ENCODE data around the gene FOXJ1.

Gene FOXJ1

GRCh38 chr17:76139801-76140660, 1.0 kb downstream of the FOXJ1 start:
- DNase-seq, result no peak

GRCh38 chr17:76138896-76139752, 1.9 kb downstream of the FOXJ1 start:
- DNase-seq, result no peak

GRCh38 chr17:76138234-76138895, 2.7 kb downstream of the FOXJ1 start:
- peak; percentile 16 for DNase-seq

- DNase-seq, result no peak
These were observed 3.5 kb downstream of the FOXJ1 start for GRCh38 chr17:76137351-76138233.

GRCh38 chr17:76137001-76137350, 4.1 kb downstream of the FOXJ1 start:
- no peak for DNase-seq

GRCh38 chr17:76136276-76137000, 4.6 kb downstream of the FOXJ1 start:
- DNase-seq, result no peak

GRCh38 chr17:76135810-76136188, 5.2 kb downstream of the FOXJ1 start:
- DNase-seq, result no peak

- DNase-seq, result no peak
These were observed 5.9 kb downstream of the FOXJ1 start for GRCh38 chr17:76134911-76135809.

- DNase-seq, result no peak
These were observed 8.3 kb downstream of the FOXJ1 start for GRCh38 chr17:76132574-76133338.

GRCh38 chr17:76131692-76132573, 9.1 kb downstream of the FOXJ1 start:
- DNase-seq, result no peak

- DNase-seq, result no peak
These were observed 9.9 kb downstream of the FOXJ1 start for GRCh38 chr17:76131051-76131691.

GRCh38 chr17:76130473-76130872, 10.6 kb downstream of the FOXJ1 start:
- no peak for DNase-seq

- DNase-seq, result no peak
These were observed 15.1 kb downstream of the FOXJ1 start for GRCh38 chr17:76125922-76126321.

GRCh38 chr17:76125391-76125675, 15.7 kb downstream of the FOXJ1 start:
- DNase-seq, result no peak

- no peak for DNase-seq
These were observed 16.3 kb downstream of the FOXJ1 start for GRCh38 chr17:76124582-76125390.

- DNase-seq, result no peak
These were observed 17.1 kb downstream of the FOXJ1 start for GRCh38 chr17:76123749-76124581.

- no peak for DNase-seq
These were observed 17.9 kb downstream of the FOXJ1 start for GRCh38 chr17:76123191-76123499.

Data from NCI-H1092 (cell line).